GM23338 (cell line): ENCODE measurements around the gene THRB. TPM values are rescaled to one million over a fixed set of nuclear protein-coding genes. Genes with fewer than 3 reads are reported as not detected.

Source experiments
- ATAC-seq: fragments of 200-7000 bp; cut with Tn5 transposase; 3 replicates; pipeline ENCODE4 v1.9.1; 2020
- DNase-seq: peaks from one replicate; pipeline ENCODE4 v3.0.0-alpha.2; 2015; ENCODE audit warnings: low spot score
- H2AFZ ChIP-seq: fragments of 200-600 bp; sonication (generic); 2 replicates; pipeline ENCODE4 v1.8.0; 2016; ENCODE audit warnings: antibody characterized with exemption, mild to moderate bottlenecking, moderate library complexity
- H3F3A ChIP-seq: fragments of 200-600 bp; sonication (generic); replicated peaks from 2 replicates; pipeline ENCODE4 v1.8.0; 2017; ENCODE audit warnings: antibody characterized with exemption, mixed run types, low read depth
- H3K27ac ChIP-seq: fragments of 200-600 bp; sonication (generic); 2 replicates; pipeline ENCODE4 v1.6.1; 2016; ENCODE audit warnings: low read depth
- H3K27me3 ChIP-seq: fragments of 200-600 bp; sonication (generic); 2 replicates; pipeline ENCODE4 v1.8.0; 2016; ENCODE audit warnings: mild to moderate bottlenecking, mixed run types, moderate library complexity; ENCODE audit not compliant: insufficient read depth
- H3K36me3 ChIP-seq: fragments of 200-600 bp; sonication (generic); 2 replicates; pipeline ENCODE4 v1.8.0; 2016; ENCODE audit warnings: mild to moderate bottlenecking; ENCODE audit not compliant: insufficient read depth
- H3K4me1 ChIP-seq: fragments of 200-600 bp; sonication (generic); 2 replicates; pipeline ENCODE4 v1.8.0; 2016; ENCODE audit warnings: mild to moderate bottlenecking, moderate library complexity; ENCODE audit not compliant: insufficient read depth
- H3K4me2 ChIP-seq: fragments of 200-600 bp; sonication (generic); 2 replicates; pipeline ENCODE4 v1.7.1; 2017; ENCODE audit warnings: mixed run types
- H3K4me3 ChIP-seq: fragments of 200-600 bp; sonication (generic); 2 replicates; pipeline ENCODE4 v1.6.1; 2016; ENCODE audit warnings: mixed run types
- H3K79me2 ChIP-seq: fragments of 200-600 bp; sonication (generic); replicated peaks from 2 replicates; pipeline ENCODE4 v1.8.0; 2017; ENCODE audit warnings: mild to moderate bottlenecking; ENCODE audit not compliant: insufficient read depth
- H3K9me2 ChIP-seq: fragments of 200-600 bp; sonication (generic); 2 replicates; pipeline ENCODE4 v1.8.0; 2017; ENCODE audit not compliant: insufficient read depth
- H4K20me1 ChIP-seq: fragments of 200-600 bp; sonication (generic); replicated peaks from 2 replicates; pipeline ENCODE4 v1.8.0; 2017; ENCODE audit warnings: mild to moderate bottlenecking; ENCODE audit not compliant: insufficient read depth
- H3K27ac Mint-ChIP-seq: 2 replicates; pipeline ENCODE4 v1.8.0; 2020; ENCODE audit warnings: inconsistent platforms, mild to moderate bottlenecking, moderate library complexity, mixed read lengths
- H3K27me3 Mint-ChIP-seq: 3 replicates; pipeline ENCODE4 v1.8.0; 2022; ENCODE audit warnings: low read depth, mild to moderate bottlenecking, moderate library complexity, mixed read lengths, inconsistent platforms; ENCODE audit not compliant: insufficient read depth, poor library complexity
- H3K36me3 Mint-ChIP-seq: 3 replicates; pipeline ENCODE4 v1.8.0; 2021; ENCODE audit warnings: low read depth, mild to moderate bottlenecking, inconsistent platforms, moderate library complexity, mixed read lengths
- H3K4me1 Mint-ChIP-seq: 3 replicates; pipeline ENCODE4 v1.8.0; 2020; ENCODE audit warnings: mild to moderate bottlenecking, inconsistent platforms, mixed read lengths
- H3K4me3 Mint-ChIP-seq: 3 replicates; pipeline ENCODE4 v1.8.0; 2021; ENCODE audit warnings: moderate library complexity, mild to moderate bottlenecking, inconsistent platforms, mixed read lengths
- H3K9me3 Mint-ChIP-seq: 3 replicates; pipeline ENCODE4 v1.8.0; 2020; ENCODE audit warnings: moderate library complexity, mild to moderate bottlenecking, inconsistent platforms, mixed read lengths
- EZH2 ChIP-seq: fragments of 200-600 bp; sonication (generic); IDR thresholded peaks from one replicate; pipeline ENCODE4 v1.8.0; 2017; ENCODE audit warnings: antibody characterized with exemption, mild to moderate bottlenecking, low read depth; ENCODE audit not compliant: unreplicated experiment
- NANOG ChIP-seq: IDR thresholded peaks from 2 replicates; pipeline ENCODE4 v1.6.1; 2016; ENCODE audit warnings: antibody characterized with exemption, borderline replicate concordance
- REST ChIP-seq: IDR thresholded peaks from one replicate; pipeline ENCODE4 v1.6.1; 2018; ENCODE audit warnings: antibody characterized with exemption; ENCODE audit not compliant: unreplicated experiment
- STAT1 ChIP-seq: IDR thresholded peaks from one replicate; pipeline ENCODE4 v1.6.1; 2016; ENCODE audit warnings: antibody characterized with exemption; ENCODE audit not compliant: unreplicated experiment
- ZNF114 ChIP-seq: fragments of 250-450 bp; sonication (Bioruptor Pico); IDR thresholded peaks from 2 replicates; pipeline ENCODE4 v1.5.0; 2020; ENCODE audit warnings: mild to moderate bottlenecking, moderate library complexity
- ZNF462 ChIP-seq: fragments of 250-450 bp; sonication (Bioruptor Pico); IDR thresholded peaks from 2 replicates; pipeline ENCODE4 v1.5.0; 2020; ENCODE audit warnings: mild to moderate bottlenecking, moderate library complexity
- polyA plus RNA-seq: library from polyadenylated mRNA; unstranded; fragments of >200 nt; fragmentation: Nextera tagmentation; extraction: Ambion mirVana; gene quantifications from 2 replicates; pipeline ENCODE4 v1.2.1, GENCODE V29; 2016
- total RNA-seq: library from RNA; depleted of rRNA; stranded (reverse); fragments of >200 nt; shearing (Covaris generic); gene quantifications from 2 replicates; pipeline ENCODE4 v1.2.3, GENCODE V29; 2014

The THRB gene
- total and polyA plus RNA-seq, 2 experiments from 2014 or later: 1.7 to 3.2 TPM

- no peak overlapping the region for H3K4me2 ChIP-seq
- H3K9me2 ChIP-seq: no peaks in the 10 kb centered on the region
- peaks cover 22% of the 10 kb centered on the region for H3K4me1 ChIP-seq
- H3K79me2 ChIP-seq: no peaks in the 10 kb centered on the region
- DNase-seq (no peak), ATAC-seq (no peak)
- H3K4me3 ChIP-seq: no peak overlapping the region
- no peaks in the 10 kb centered on the region for H4K20me1 ChIP-seq
- Mint-ChIP-seq H3K4me1 (peaks cover 31% of the 10 kb centered on the region), H3K9me3 (no peaks in the 10 kb centered on the region), H3K27ac (no peak overlapping the region), H3K27me3 (peaks cover 1% of the 10 kb centered on the region), H3K4me3 (no peak overlapping the region), H3K36me3 (no peaks in the 10 kb centered on the region)
- H3K36me3 ChIP-seq: no peaks in the 10 kb centered on the region
- H2AFZ ChIP-seq: no peak overlapping the region
- TF ChIP-seq STAT1 (no peak), ZNF462 (CRISPR knock-in tag) (no peak), NANOG (no peak), ZNF114 (CRISPR knock-in tag) (no peak), REST (no peak), EZH2 (no peak)
- H3F3A ChIP-seq: no peaks in the 10 kb centered on the region
- no peak overlapping the region for H3K27ac ChIP-seq
- no peaks in the 10 kb centered on the region for H3K27me3 ChIP-seq
These were observed 272.4 kb downstream of the THRB start for GRCh38 chr3:24222165-24222805.
